Measurements from ENCODE around the gene TARS3. TPM values are rescaled to one million over a fixed set of nuclear protein-coding genes. Genes with fewer than 3 reads are reported as not detected.

TARS3 gene
- total and polyA plus RNA-seq, 4 donors = 3.4 to 29.0 (median 6.0) TPM

- H3K27ac ChIP-seq (ENCODE audit: low read depth in 1 of 2, low read length in 1 of 2) = no peak overlapping the region
- 92 to 93% methylated on average over 17 of the region's 17 CpGs for WGBS, 2 donors
- H3K27me3 ChIP-seq (ENCODE audit: control insufficient read depth in 3 of 3, insufficient read depth in 3 of 3, low read length in 2 of 3) = no peaks in the 10 kb centered on the region
- TF ChIP-seq CTCF (IDR thresholded peaks at IDR 0.05; ENCODE audit: control extremely low read depth, extremely low read depth) = no peak
- H3K4me3 ChIP-seq = no peak overlapping the region
- DNase-seq = no peak
- H3K9ac ChIP-seq (ENCODE audit: insufficient read depth in 1 of 2, low read length in 2 of 2) = no peak overlapping the region
- H3K9me3 ChIP-seq (ENCODE audit: control insufficient read depth in 4 of 4, insufficient read depth in 3 of 4, low read length in 3 of 4) = no peaks in the 10 kb centered on the region
- no peaks in the 10 kb centered on the region for H3K36me3 ChIP-seq (ENCODE audit: control insufficient read depth in 4 of 4, insufficient read depth in 4 of 4, low read length in 4 of 4)
- ATAC-seq (ENCODE audit: insufficient read depth, low FRiP score) = no peak
- peaks cover 2 to 30% (median 12%) of the 10 kb centered on the region in 5 donors for H3K4me1 ChIP-seq (ENCODE audit: control insufficient read depth in 5 of 5, insufficient read depth in 5 of 5, low read length in 5 of 5)
Observed at GRCh38 chr15:101617390-101617965, 106.8 kb downstream of the TARS3 start.

GRCh38 chr15:101615986-101616848 is 108.1 kb downstream of the TARS3 start:
- peaks cover 2 to 30% (median 12%) of the 10 kb centered on the region in 5 donors for H3K4me1 ChIP-seq (ENCODE audit: control insufficient read depth in 5 of 5, insufficient read depth in 5 of 5, low read length in 5 of 5)
- no peaks in the 10 kb centered on the region for H3K9me3 ChIP-seq (ENCODE audit: control insufficient read depth in 4 of 4, insufficient read depth in 3 of 4, low read length in 3 of 4)
- TF ChIP-seq CTCF (IDR thresholded peaks at IDR 0.05; ENCODE audit: control extremely low read depth, extremely low read depth) = no peak
- 40 to 62% methylated on average over 25 of the region's 25 CpGs for WGBS, 2 donors
- no peaks in the 10 kb centered on the region for H3K36me3 ChIP-seq (ENCODE audit: control insufficient read depth in 4 of 4, insufficient read depth in 4 of 4, low read length in 4 of 4)
- no peak overlapping the region for H3K4me3 ChIP-seq
- no peak overlapping the region for H3K27ac ChIP-seq (ENCODE audit: low read depth in 1 of 2, low read length in 1 of 2)
- ATAC-seq (ENCODE audit: insufficient read depth, low FRiP score) (peak; percentile 27), DNase-seq (peak; percentile 79 to 87 (median 85))
- H3K9ac ChIP-seq (ENCODE audit: insufficient read depth in 1 of 2, low read length in 2 of 2) = peak overlapping the region in 1 of 2 donors; percentile 8
- H3K27me3 ChIP-seq (ENCODE audit: control insufficient read depth in 3 of 3, insufficient read depth in 3 of 3, low read length in 2 of 3) = no peaks in the 10 kb centered on the region

- TF ChIP-seq CTCF (IDR thresholded peaks at IDR 0.05; ENCODE audit: control extremely low read depth, extremely low read depth) = no peak
- Histone ChIP-seq H3K9me3 (ENCODE audit: control insufficient read depth in 4 of 4, insufficient read depth in 3 of 4, low read length in 3 of 4) (no peaks in the 10 kb centered on the region), H3K27me3 (ENCODE audit: control insufficient read depth in 3 of 3, insufficient read depth in 3 of 3, low read length in 2 of 3) (no peaks in the 10 kb centered on the region), H3K36me3 (ENCODE audit: control insufficient read depth in 4 of 4, insufficient read depth in 4 of 4, low read length in 4 of 4) (no peaks in the 10 kb centered on the region), H3K4me3 (no peak overlapping the region), H3K4me1 (ENCODE audit: control insufficient read depth in 5 of 5, insufficient read depth in 5 of 5, low read length in 5 of 5) (peaks cover 2 to 30% (median 10%) of the 10 kb centered on the region in 5 donors), H3K27ac (ENCODE audit: low read depth in 1 of 2, low read length in 1 of 2) (no peak overlapping the region), H3K9ac (ENCODE audit: insufficient read depth in 1 of 2, low read length in 2 of 2) (no peak overlapping the region)
- ATAC-seq (ENCODE audit: insufficient read depth, low FRiP score) = no peak
- WGBS, 2 donors = 60 to 80% methylated on average over 15 of the region's 15 CpGs
- DNase-seq = no peak
Observed at GRCh38 chr15:101615414-101615985, 108.8 kb downstream of the TARS3 start.
